ENCODE measurements around the gene KSR2. TPM values are rescaled to one million over a fixed set of nuclear protein-coding genes. Genes with fewer than 3 reads are reported as not detected.

KSR2 gene
- total and polyA plus RNA-seq, 2 of the 13 experiments (the other 11 are each of a cell fraction or from before 2014, with no cell fraction given): 0.02 TPM; not detected in 1

DNA sequence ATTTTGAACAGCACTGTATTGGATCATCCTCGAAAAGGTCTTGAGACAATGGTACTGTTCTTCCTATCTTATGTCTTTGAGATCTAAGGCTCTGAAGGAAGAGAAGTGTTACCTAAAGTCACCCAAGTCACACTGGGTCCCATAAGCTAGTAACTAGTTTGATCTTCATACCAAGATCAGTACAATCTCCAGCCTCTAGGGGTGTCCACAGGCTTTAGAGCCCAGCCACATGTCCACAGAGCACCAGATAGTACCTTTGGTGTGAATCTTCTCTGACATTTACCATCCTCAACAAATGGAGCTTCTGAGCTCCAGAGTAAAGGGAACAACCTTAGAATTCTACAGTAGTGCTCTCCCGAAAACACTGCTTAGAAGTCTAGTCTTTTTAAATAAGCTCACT, 78.7 kb downstream of the KSR2 start (continued):
- TF ChIP-seq TBL1XR1 (IDR thresholded peaks at IDR 0.05; ENCODE audit: borderline replicate concordance, low read length, partially characterized antibody): no peak
- TF ChIP-seq NFE2L1 (CRISPR knock-in tag; IDR thresholded peaks at IDR 0.05; ENCODE audit: borderline replicate concordance): no peak
- no peak for TF ChIP-seq ZNF746 (CRISPR knock-in tag; IDR thresholded peaks at IDR 0.05)
- TF ChIP-seq ZBTB21 (CRISPR knock-in tag; IDR thresholded peaks at IDR 0.05): no peak
- no peak for TF ChIP-seq ZBTB8A (CRISPR knock-in tag; IDR thresholded peaks at IDR 0.05; ENCODE audit: borderline replicate concordance, low read depth)
- no peak for TF ChIP-seq ZBTB3 (CRISPR knock-in tag; IDR thresholded peaks at IDR 0.05; ENCODE audit: borderline replicate concordance, low read depth)
- no peak for TF ChIP-seq NFRKB (IDR thresholded peaks at IDR 0.05)
- no peak for TF ChIP-seq ISX (CRISPR knock-in tag; conservative IDR thresholded peaks at IDR 0.05)

DNA sequence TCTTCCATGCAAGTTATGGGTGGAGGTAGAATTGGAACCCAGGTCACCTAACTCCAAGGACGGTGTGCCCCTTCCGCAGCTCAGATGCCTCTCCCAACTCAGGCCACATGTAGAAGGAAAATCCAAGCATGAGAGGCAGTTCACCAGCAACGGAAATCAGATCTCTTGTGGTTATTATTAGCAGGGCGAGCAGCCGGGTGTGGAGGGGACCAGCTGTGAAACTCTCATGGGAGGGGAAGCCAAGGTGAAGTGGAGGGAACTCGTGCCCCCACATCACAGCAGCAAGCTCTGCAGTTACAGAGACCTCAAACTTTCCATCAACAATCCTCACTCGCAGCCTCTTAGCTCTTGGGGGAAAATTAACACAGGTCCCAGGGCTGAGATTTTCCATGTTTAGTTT, 79.7 kb downstream of the KSR2 start:
- Histone ChIP-seq H3K4me2 (ENCODE audit: low read depth, low read length) (no peak overlapping the region), H4K20me1 (ENCODE audit: insufficient read depth, low read length) (no peaks in the 10 kb centered on the region), H3K27me3 (ENCODE audit: control insufficient read depth in 1 of 2, insufficient read depth in 2 of 2, low read length in 2 of 2) (no peaks in the 10 kb centered on the region; a peak in 2 of 5 replicates), H3K27ac (ENCODE audit: extremely low read length, insufficient read depth, low read length) (no peak overlapping the region), H3K9me3 (ENCODE audit: low read length) (no peaks in the 10 kb centered on the region), H2AFZ (ENCODE audit: low read length) (no peak overlapping the region), H3K9ac (ENCODE audit: insufficient read depth, low read depth, low read length) (no peak overlapping the region), H3K4me3 (replicated peaks in 1 of 3; ENCODE audit: insufficient read depth in 1 of 3, low read depth in 2 of 3, low read length in 3 of 3) (no peak overlapping the region), H3K4me1 (ENCODE audit: insufficient read depth, low read length) (no peaks in the 10 kb centered on the region), H3K36me3 (replicated peaks in 1 of 2; ENCODE audit: control insufficient read depth in 1 of 2, insufficient read depth in 2 of 2, low read length in 2 of 2) (no peaks in the 10 kb centered on the region), H3K79me2 (ENCODE audit: insufficient read depth, low read length) (no peaks in the 10 kb centered on the region)
- FAIRE-seq (no peak), ATAC-seq (no peak), DNase-seq (ENCODE audit: low spot score) (no peak)
- CTCF ChIA-PET (ENCODE audit: low intra/inter-chr PET ratio, low total read pairs): no interaction called here
- POLR2A ChIA-PET: no interaction called here
- TF ChIP-seq ZNF20 (CRISPR knock-in tag; IDR thresholded peaks at IDR 0.05) (no peak), RAD51 (IDR thresholded peaks at IDR 0.05; ENCODE audit: borderline replicate concordance) (no peak), IRX3 (CRISPR knock-in tag; IDR thresholded peaks at IDR 0.05; ENCODE audit: borderline replicate concordance, low read depth) (no peak), SSRP1 (CRISPR knock-in tag; IDR thresholded peaks at IDR 0.05) (no peak), ZNF354B (CRISPR knock-in tag; IDR thresholded peaks at IDR 0.05) (no peak), ZSCAN20 (CRISPR knock-in tag; IDR thresholded peaks at IDR 0.05; ENCODE audit: borderline replicate concordance) (no peak), TAF1 (CRISPR knock-in tag; IDR thresholded peaks at IDR 0.05) (no peak), ZKSCAN8 (CRISPR knock-in tag; IDR thresholded peaks at IDR 0.05; ENCODE audit: borderline replicate concordance) (no peak), TCF7 (IDR thresholded peaks at IDR 0.05; ENCODE audit: low read depth) (no peak)
- TF ChIP-seq, protein P1, sequence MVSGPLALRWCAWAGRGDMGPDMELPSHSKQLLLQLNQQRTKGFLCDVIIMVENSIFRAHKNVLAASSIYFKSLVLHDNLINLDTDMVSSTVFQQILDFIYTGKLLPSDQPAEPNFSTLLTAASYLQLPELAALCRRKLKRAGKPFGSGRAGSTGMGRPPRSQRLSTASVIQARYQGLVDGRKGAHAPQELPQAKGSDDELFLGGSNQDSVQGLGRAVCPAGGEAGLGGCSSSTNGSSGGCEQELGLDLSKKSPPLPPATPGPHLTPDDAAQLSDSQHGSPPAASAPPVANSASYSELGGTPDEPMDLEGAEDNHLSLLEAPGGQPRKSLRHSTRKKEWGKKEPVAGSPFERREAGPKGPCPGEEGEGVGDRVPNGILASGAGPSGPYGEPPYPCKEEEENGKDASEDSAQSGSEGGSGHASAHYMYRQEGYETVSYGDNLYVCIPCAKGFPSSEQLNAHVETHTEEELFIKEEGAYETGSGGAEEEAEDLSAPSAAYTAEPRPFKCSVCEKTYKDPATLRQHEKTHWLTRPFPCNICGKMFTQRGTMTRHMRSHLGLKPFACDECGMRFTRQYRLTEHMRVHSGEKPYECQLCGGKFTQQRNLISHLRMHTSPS (CRISPR knock-in tag; IDR thresholded peaks at IDR 0.05; ENCODE audit: low read depth): no peak
- TF ChIP-seq, protein P2, sequence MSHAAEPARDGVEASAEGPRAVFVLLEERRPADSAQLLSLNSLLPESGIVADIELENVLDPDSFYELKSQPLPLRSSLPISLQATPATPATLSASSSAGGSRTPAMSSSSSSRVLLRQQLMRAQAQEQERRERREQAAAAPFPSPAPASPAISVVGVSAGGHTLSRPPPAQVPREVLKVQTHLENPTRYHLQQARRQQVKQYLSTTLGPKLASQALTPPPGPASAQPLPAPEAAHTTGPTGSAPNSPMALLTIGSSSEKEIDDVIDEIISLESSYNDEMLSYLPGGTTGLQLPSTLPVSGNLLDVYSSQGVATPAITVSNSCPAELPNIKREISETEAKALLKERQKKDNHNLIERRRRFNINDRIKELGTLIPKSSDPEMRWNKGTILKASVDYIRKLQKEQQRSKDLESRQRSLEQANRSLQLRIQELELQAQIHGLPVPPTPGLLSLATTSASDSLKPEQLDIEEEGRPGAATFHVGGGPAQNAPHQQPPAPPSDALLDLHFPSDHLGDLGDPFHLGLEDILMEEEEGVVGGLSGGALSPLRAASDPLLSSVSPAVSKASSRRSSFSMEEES (CRISPR knock-in tag; IDR thresholded peaks at IDR 0.05): no peak
- TF ChIP-seq, protein P3, sequence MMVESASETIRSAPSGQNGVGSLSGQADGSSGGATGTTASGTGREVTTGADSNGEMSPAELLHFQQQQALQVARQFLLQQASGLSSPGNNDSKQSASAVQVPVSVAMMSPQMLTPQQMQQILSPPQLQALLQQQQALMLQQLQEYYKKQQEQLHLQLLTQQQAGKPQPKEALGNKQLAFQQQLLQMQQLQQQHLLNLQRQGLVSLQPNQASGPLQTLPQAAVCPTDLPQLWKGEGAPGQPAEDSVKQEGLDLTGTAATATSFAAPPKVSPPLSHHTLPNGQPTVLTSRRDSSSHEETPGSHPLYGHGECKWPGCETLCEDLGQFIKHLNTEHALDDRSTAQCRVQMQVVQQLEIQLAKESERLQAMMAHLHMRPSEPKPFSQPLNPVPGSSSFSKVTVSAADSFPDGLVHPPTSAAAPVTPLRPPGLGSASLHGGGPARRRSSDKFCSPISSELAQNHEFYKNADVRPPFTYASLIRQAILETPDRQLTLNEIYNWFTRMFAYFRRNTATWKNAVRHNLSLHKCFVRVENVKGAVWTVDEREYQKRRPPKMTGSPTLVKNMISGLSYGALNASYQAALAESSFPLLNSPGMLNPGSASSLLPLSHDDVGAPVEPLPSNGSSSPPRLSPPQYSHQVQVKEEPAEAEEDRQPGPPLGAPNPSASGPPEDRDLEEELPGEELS (CRISPR knock-in tag; IDR thresholded peaks at IDR 0.05): no peak
- in situ Hi-C loops (cut with HindIII; ENCODE audit: extremely low pct_ligation_motif_present, low pct_unique_long_range_greater_than_20kb) (no loop called here), intact Hi-C loops (cut with micrococcal nuclease; ENCODE audit: unreplicated experiment) (no loop called here)
- WGBS (ENCODE audit: low lambda C conversion rate): 13% methylated on average over 7 of the region's 7 CpGs
- no TSS peak for BruUV-seq (replicated peaks)

All from HepG2 (cell line).